Smooth muscle cell (in vitro differentiated cells): Measurements from ENCODE around the gene PPARG. TPM values are rescaled to one million over a fixed set of nuclear protein-coding genes. Genes with fewer than 3 reads are reported as not detected.

Experiments used
- DNase-seq: peaks from one replicate; lab custom pipeline; 2025; ENCODE audit not compliant: unreplicated experiment; lab: John Stamatoyannopoulos, UW
- H2AFZ ChIP-seq: fragments of 200-600 bp; sonication (generic); 2 replicates; pipeline ENCODE4 v1.6.0; 2016; ENCODE audit warnings: antibody characterized with exemption, low read depth, mild to moderate bottlenecking
- H3F3A ChIP-seq: fragments of 200-600 bp; sonication (generic); 2 replicates; pipeline ENCODE4 v1.6.0; 2017; ENCODE audit warnings: antibody characterized with exemption, low read depth
- H3K27ac ChIP-seq: fragments of 200-600 bp; sonication (generic); 2 replicates; pipeline ENCODE4 v1.5.1; 2016; ENCODE audit warnings: low read depth, mild to moderate bottlenecking
- H3K27me3 ChIP-seq: fragments of 200-600 bp; sonication (generic); 2 replicates; pipeline ENCODE4 v1.6.1; 2016; ENCODE audit warnings: low read depth, mild to moderate bottlenecking
- H3K36me3 ChIP-seq: fragments of 200-600 bp; sonication (generic); 2 replicates; pipeline ENCODE4 v1.5.1; 2016; ENCODE audit warnings: low read depth
- H3K4me1 ChIP-seq: fragments of 200-600 bp; sonication (generic); 2 replicates; pipeline ENCODE4 v1.5.1; 2016; ENCODE audit warnings: low read depth
- H3K4me2 ChIP-seq: fragments of 200-600 bp; sonication (generic); 2 replicates; pipeline ENCODE4 v1.6.0; 2016; ENCODE audit warnings: mild to moderate bottlenecking
- H3K4me3 ChIP-seq: fragments of 200-600 bp; sonication (generic); 2 replicates; pipeline ENCODE4 v1.5.1; 2016; ENCODE audit warnings: mild to moderate bottlenecking
- H3K79me2 ChIP-seq: fragments of 200-600 bp; sonication (generic); 2 replicates; pipeline ENCODE4 v1.6.0; 2016; ENCODE audit warnings: low read depth, mild to moderate bottlenecking
- H3K9ac ChIP-seq: fragments of 200-600 bp; sonication (generic); 2 replicates; pipeline ENCODE4 v1.6.0; 2016; ENCODE audit warnings: low read depth
- H3K9me3 ChIP-seq: fragments of 200-600 bp; sonication (generic); replicated peaks from 2 replicates; pipeline ENCODE4 v1.5.1; 2016; ENCODE audit warnings: low read depth
- H4K20me1 ChIP-seq: fragments of 200-600 bp; sonication (generic); 2 replicates; pipeline ENCODE4 v1.6.0; 2016; ENCODE audit warnings: low read depth
- WGBS: methylation state at CpG from one replicate; pipeline ENCODE4 v1.1.7; 2016; ENCODE audit warnings: low lambda C conversion rate; 5-methylcytosine and 5-hydroxymethylcytosine counted together
- polyA plus RNA-seq: library from polyadenylated mRNA; unstranded; fragments of >200 nt; fragmentation: Nextera tagmentation; extraction: Ambion mirVana; gene quantifications from 2 replicates; pipeline ENCODE4 v1.2.1, GENCODE V29; 2016
- total RNA-seq: library from RNA; depleted of rRNA; stranded (reverse); fragments of >200 nt; gene quantifications from 2 replicates; pipeline ENCODE4 v1.2.3, GENCODE V29; 2014
- TF ChIP-seq, protein P1 (sequence below): fragments of 200-600 bp; sonication (generic); IDR thresholded peaks from 2 replicates; pipeline ENCODE4 v1.5.1; 2017; ENCODE audit warnings: borderline replicate concordance, mild to moderate bottlenecking, antibody characterized with exemption; ENCODE audit not compliant: insufficient read depth, poor library complexity, severe bottlenecking

PPARG gene
- total and polyA plus RNA-seq, 2 experiments from 2014 or later: 1.5 to 8.5 TPM

DNA sequence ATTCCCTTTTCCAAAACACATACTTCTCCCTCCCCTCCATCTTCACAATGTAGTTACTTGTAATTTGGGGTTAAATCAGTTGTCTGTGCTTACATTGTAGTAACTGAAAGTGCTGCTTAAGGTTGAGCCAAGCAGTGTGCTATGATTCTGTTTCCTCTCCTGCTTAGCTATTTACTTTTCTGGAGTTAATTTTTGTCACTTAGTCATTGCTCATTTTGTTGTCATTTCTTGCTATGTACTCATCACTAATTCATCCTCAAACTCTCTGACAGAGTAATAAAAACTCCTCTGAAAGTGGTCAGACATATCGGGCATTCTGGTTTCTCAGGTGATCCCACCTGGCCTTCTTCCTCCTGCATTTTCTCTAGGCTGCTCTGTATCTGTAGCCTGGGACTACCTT is 80.7 kb downstream of the PPARG start:
- Histone ChIP-seq H3K9ac (no peak overlapping the region), H3K4me1 (no peaks in the 10 kb centered on the region), H3K36me3 (no peaks in the 10 kb centered on the region), H3K4me2 (no peak overlapping the region), H3F3A (no peaks in the 10 kb centered on the region), H3K27me3 (peaks cover 2% of the 10 kb centered on the region), H3K79me2 (no peaks in the 10 kb centered on the region), H3K9me3 (no peaks in the 10 kb centered on the region), H4K20me1 (no peaks in the 10 kb centered on the region), H3K27ac (peak overlapping the region; percentile 11), H2AFZ (no peak overlapping the region), H3K4me3 (no peak overlapping the region)
- 90% methylated on average over 1 of the region's 1 CpG for WGBS
- DNase-seq: no peak
- TF ChIP-seq, protein P1, sequence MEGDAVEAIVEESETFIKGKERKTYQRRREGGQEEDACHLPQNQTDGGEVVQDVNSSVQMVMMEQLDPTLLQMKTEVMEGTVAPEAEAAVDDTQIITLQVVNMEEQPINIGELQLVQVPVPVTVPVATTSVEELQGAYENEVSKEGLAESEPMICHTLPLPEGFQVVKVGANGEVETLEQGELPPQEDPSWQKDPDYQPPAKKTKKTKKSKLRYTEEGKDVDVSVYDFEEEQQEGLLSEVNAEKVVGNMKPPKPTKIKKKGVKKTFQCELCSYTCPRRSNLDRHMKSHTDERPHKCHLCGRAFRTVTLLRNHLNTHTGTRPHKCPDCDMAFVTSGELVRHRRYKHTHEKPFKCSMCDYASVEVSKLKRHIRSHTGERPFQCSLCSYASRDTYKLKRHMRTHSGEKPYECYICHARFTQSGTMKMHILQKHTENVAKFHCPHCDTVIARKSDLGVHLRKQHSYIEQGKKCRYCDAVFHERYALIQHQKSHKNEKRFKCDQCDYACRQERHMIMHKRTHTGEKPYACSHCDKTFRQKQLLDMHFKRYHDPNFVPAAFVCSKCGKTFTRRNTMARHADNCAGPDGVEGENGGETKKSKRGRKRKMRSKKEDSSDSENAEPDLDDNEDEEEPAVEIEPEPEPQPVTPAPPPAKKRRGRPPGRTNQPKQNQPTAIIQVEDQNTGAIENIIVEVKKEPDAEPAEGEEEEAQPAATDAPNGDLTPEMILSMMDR: no peak

- DNase-seq: no peak
- no peak overlapping the region for H3K4me3 ChIP-seq
- H2AFZ ChIP-seq: no peak overlapping the region
- no peak overlapping the region for H3K4me2 ChIP-seq
- H3K27me3 ChIP-seq: peaks cover 10% of the 10 kb centered on the region
- no peaks in the 10 kb centered on the region for H3K4me1 ChIP-seq
- H3K79me2 ChIP-seq: no peaks in the 10 kb centered on the region
- H3K9ac ChIP-seq: no peak overlapping the region
- H4K20me1 ChIP-seq: no peaks in the 10 kb centered on the region
- no peaks in the 10 kb centered on the region for H3K36me3 ChIP-seq
- no peak overlapping the region for H3K27ac ChIP-seq
- no peaks in the 10 kb centered on the region for H3K9me3 ChIP-seq
- TF ChIP-seq, protein P1: peak; percentile 8
- WGBS: 38% methylated on average over 2 of the region's 2 CpGs
- no peaks in the 10 kb centered on the region for H3F3A ChIP-seq
These were observed 81.9 kb downstream of the PPARG start for GRCh38 chr3:12370758-12371157.

- no peak overlapping the region for H3K27ac ChIP-seq
- no peak for DNase-seq
- no peaks in the 10 kb centered on the region for H3K4me1 ChIP-seq
- no peaks in the 10 kb centered on the region for H3K79me2 ChIP-seq
- H2AFZ ChIP-seq: no peak overlapping the region
- no peaks in the 10 kb centered on the region for H3F3A ChIP-seq
- H3K4me3 ChIP-seq: no peak overlapping the region
- 77% methylated on average over 6 of the region's 6 CpGs for WGBS
- H3K9ac ChIP-seq: no peak overlapping the region
- no peaks in the 10 kb centered on the region for H4K20me1 ChIP-seq
- no peak overlapping the region for H3K4me2 ChIP-seq
- H3K36me3 ChIP-seq: no peaks in the 10 kb centered on the region
- H3K27me3 ChIP-seq: peaks cover 12% of the 10 kb centered on the region
- TF ChIP-seq, protein P1: no peak
- H3K9me3 ChIP-seq: no peaks in the 10 kb centered on the region
These were observed 82.8 kb downstream of the PPARG start for GRCh38 chr3:12371525-12372140.

DNA sequence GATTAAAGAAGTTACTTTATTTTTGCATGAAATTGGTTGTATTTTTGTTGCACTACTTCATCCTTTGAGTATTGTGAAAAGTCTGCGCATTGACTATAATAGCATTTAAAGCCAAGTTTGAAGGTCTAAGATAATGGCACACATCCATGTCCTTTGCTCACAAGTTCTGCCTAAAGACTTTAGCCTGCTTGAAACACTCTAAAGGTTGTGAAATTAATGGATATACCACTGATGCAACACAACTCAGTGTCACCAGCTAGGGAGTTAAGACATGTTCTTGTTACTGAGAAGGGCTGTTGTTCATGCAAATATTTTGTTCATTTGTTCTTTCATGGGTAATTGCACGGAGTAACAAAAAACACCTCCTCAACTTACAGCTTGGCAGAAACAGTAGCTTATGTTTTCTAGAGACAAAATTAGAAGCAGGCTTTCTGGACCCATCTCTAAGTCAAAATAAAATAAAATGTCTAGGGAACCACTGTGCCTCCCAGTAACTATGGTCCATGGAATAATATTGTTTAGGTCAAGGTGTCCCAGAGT is 83.9 kb downstream of the PPARG start:
- no peak for DNase-seq
- no peak overlapping the region for H3K27ac ChIP-seq

More for the DNA sequence above, 83.9 kb downstream of the PPARG start:
- H3K36me3 ChIP-seq: no peaks in the 10 kb centered on the region
- TF ChIP-seq, protein P1: no peak
- H3K27me3 ChIP-seq: peaks cover 17% of the 10 kb centered on the region
- 97% methylated on average over 2 of the region's 2 CpGs for WGBS
- H3K9me3 ChIP-seq: no peaks in the 10 kb centered on the region
- H3K79me2 ChIP-seq: no peaks in the 10 kb centered on the region
- no peak overlapping the region for H3K9ac ChIP-seq
- no peak overlapping the region for H3K4me2 ChIP-seq
- H4K20me1 ChIP-seq: no peaks in the 10 kb centered on the region
- H3F3A ChIP-seq: no peaks in the 10 kb centered on the region
- H3K4me3 ChIP-seq: no peak overlapping the region
- H3K4me1 ChIP-seq: no peaks in the 10 kb centered on the region
- H2AFZ ChIP-seq: no peak overlapping the region
